DOHH2 (cell line): ENCODE results near the gene BHLHA9.

ENCODE experiments used
- H3F3A ChIP-seq: fragments of 200-600 bp; sonication (generic), shearing (Covaris generic); 2 replicates; pipeline ENCODE4 v1.6.0; 2016; ENCODE audit warnings: antibody characterized with exemption, mild to moderate bottlenecking; ENCODE audit not compliant: control insufficient read depth, insufficient read depth
- H3K27ac ChIP-seq: fragments of 200-600 bp; sonication (generic); 2 replicates; pipeline ENCODE4 v1.5.1; 2014; ENCODE audit warnings: low read depth, mild to moderate bottlenecking, low read length, moderate library complexity
- H3K27me3 ChIP-seq: fragments of 200-600 bp; sonication (generic); 2 replicates; pipeline ENCODE4 v1.6.1; 2014; ENCODE audit warnings: mild to moderate bottlenecking, low read length, mixed read lengths; ENCODE audit not compliant: control insufficient read depth
- H3K36me3 ChIP-seq: fragments of 200-600 bp; sonication (generic); 2 replicates; pipeline ENCODE4 v1.6.1; 2014; ENCODE audit warnings: mild to moderate bottlenecking, low read length, moderate library complexity, mixed read lengths; ENCODE audit not compliant: control insufficient read depth
- H3K4me1 ChIP-seq: fragments of 200-600 bp; sonication (generic); 2 replicates; pipeline ENCODE4 v1.6.1; 2014; ENCODE audit warnings: mild to moderate bottlenecking, low read length, mixed read lengths; ENCODE audit not compliant: control insufficient read depth
- H3K4me2 ChIP-seq: fragments of 200-600 bp; sonication (generic); 2 replicates; pipeline ENCODE4 v1.6.0; 2014; ENCODE audit warnings: mild to moderate bottlenecking, low read length, moderate library complexity
- H3K4me3 ChIP-seq: fragments of 200-600 bp; sonication (generic); 2 replicates; pipeline ENCODE4 v1.5.1; 2014; ENCODE audit warnings: mild to moderate bottlenecking, low read length, mixed read lengths
- H3K79me2 ChIP-seq: fragments of 200-600 bp; sonication (generic); 2 replicates; pipeline ENCODE4 v1.6.1; 2014; ENCODE audit warnings: mild to moderate bottlenecking, low read length, mixed read lengths; ENCODE audit not compliant: control insufficient read depth
- H3K9me2 ChIP-seq: fragments of 200-600 bp; sonication (generic); replicated peaks from 2 replicates; pipeline ENCODE4 v1.6.1; 2014; ENCODE audit warnings: mild to moderate bottlenecking, low read length, mixed read lengths; ENCODE audit not compliant: control insufficient read depth
- H3K9me3 ChIP-seq: fragments of 200-600 bp; sonication (generic); 2 replicates; pipeline ENCODE4 v1.6.1; 2014; ENCODE audit warnings: antibody characterized with exemption, low read length, mixed read lengths; ENCODE audit not compliant: control insufficient read depth, insufficient read depth
- H4K20me1 ChIP-seq: fragments of 200-600 bp; sonication (generic); 2 replicates; pipeline ENCODE4 v1.6.0; 2014; ENCODE audit warnings: low read depth, mild to moderate bottlenecking, antibody characterized with exemption, low read length, moderate library complexity; ENCODE audit not compliant: control insufficient read depth, insufficient read depth
- CTCF ChIP-seq: fragments of 200-600 bp; sonication (generic); IDR thresholded peaks from one replicate; pipeline ENCODE4 v1.5.1; 2014; ENCODE audit warnings: antibody characterized with exemption, mild to moderate bottlenecking, low read depth, low read length; ENCODE audit not compliant: poor library complexity, severe bottlenecking
- EZH2phosphoT487 ChIP-seq: fragments of 200-600 bp; sonication (generic); IDR thresholded peaks from 2 replicates; pipeline ENCODE4 v1.6.1; 2017; ENCODE audit warnings: borderline replicate concordance, mild to moderate bottlenecking, antibody characterized with exemption, low read length, moderate library complexity, mixed read lengths

Gene BHLHA9

GRCh38 chr17:1232331-1232730, 37.9 kb upstream of the BHLHA9 start:
- peaks cover 11% of the 10 kb centered on the region for H3K4me1 ChIP-seq
- H3K9me2 ChIP-seq: no peaks in the 10 kb centered on the region
- peaks cover 3% of the 10 kb centered on the region; the same call in 1 of the 2 replicates for H3F3A ChIP-seq
- no peak overlapping the region for H3K4me3 ChIP-seq
- H3K27ac ChIP-seq: no peak overlapping the region
- H3K27me3 ChIP-seq: peaks cover 30% of the 10 kb centered on the region
- TF ChIP-seq EZH2phosphoT487: no peak
- TF ChIP-seq CTCF: no peak
- peaks cover 7% of the 10 kb centered on the region for H4K20me1 ChIP-seq
- H3K36me3 ChIP-seq: peaks cover 10% of the 10 kb centered on the region
- peaks cover 27% of the 10 kb centered on the region for H3K79me2 ChIP-seq
- H3K4me2 ChIP-seq: no peak overlapping the region
- no peaks in the 10 kb centered on the region for H3K9me3 ChIP-seq

DNA sequence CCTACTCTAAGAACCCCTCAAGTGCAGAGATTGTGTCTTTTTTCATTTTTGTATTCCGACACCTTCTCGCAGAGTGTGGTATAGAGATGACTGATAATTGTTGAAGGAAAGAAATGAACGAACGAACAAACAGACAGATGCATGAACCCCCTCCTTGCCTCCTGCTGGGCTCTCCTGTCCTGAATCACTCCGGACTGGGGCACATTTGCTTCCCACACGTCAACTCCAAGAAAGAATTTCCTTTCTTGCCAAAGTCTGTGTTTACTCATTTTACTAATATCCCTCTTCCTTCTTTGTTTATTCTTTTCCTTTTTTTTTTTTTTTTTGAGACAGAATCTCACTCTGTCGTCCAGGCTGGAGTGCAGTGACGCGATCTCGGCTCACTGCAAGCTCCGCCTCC, 37.5 kb upstream of the BHLHA9 start:
- no peaks in the 10 kb centered on the region for H3K9me3 ChIP-seq
- peaks cover 3% of the 10 kb centered on the region for H4K20me1 ChIP-seq
- H3F3A ChIP-seq: peaks cover 3% of the 10 kb centered on the region; the same call in 1 of the 2 replicates
- no peak overlapping the region for H3K27ac ChIP-seq
- peaks cover 22% of the 10 kb centered on the region for H3K79me2 ChIP-seq
- no peak overlapping the region for H3K4me3 ChIP-seq
- H3K9me2 ChIP-seq: no peaks in the 10 kb centered on the region
- H3K4me2 ChIP-seq: no peak overlapping the region
- TF ChIP-seq CTCF (no peak), EZH2phosphoT487 (no peak)
- H3K36me3 ChIP-seq: peaks cover 5% of the 10 kb centered on the region
- H3K4me1 ChIP-seq: peaks cover 7% of the 10 kb centered on the region
- H3K27me3 ChIP-seq: peaks cover 30% of the 10 kb centered on the region

DNA sequence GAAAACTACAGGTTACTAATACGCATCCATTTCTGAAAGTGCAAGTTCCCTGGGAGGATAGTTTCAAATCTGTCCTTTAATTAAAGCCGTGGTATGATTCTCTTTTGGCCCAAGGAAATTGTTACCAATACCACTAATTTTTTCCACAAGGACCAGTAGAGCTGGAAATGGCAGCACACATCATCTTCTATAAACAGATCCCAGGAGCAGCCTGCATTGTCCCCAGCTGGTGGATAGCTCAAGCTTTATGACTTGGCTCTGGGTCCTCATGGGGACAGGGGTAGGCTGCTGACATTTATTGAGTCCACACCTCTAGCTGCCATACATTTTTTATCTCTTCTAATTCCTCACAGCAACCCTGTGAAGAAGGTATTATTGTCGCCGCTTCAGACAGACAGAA, 35.8 kb upstream of the BHLHA9 start:
- Histone ChIP-seq H3K4me1 (peaks cover 6% of the 10 kb centered on the region), H3K4me3 (no peak overlapping the region), H3F3A (peaks cover 3% of the 10 kb centered on the region; the same call in 1 of the 2 replicates), H4K20me1 (no peaks in the 10 kb centered on the region), H3K27me3 (peaks cover 33% of the 10 kb centered on the region), H3K27ac (no peak overlapping the region), H3K9me3 (no peaks in the 10 kb centered on the region), H3K79me2 (peaks cover 6% of the 10 kb centered on the region), H3K4me2 (no peak overlapping the region), H3K36me3 (no peaks in the 10 kb centered on the region), H3K9me2 (no peaks in the 10 kb centered on the region)
- TF ChIP-seq EZH2phosphoT487 (no peak), CTCF (no peak)

- Histone ChIP-seq H3K9me2 (no peaks in the 10 kb centered on the region), H3K9me3 (no peaks in the 10 kb centered on the region), H3K4me1 (no peaks in the 10 kb centered on the region), H3K79me2 (no peaks in the 10 kb centered on the region), H3K36me3 (no peaks in the 10 kb centered on the region), H3K27me3 (peaks cover 10% of the 10 kb centered on the region), H4K20me1 (no peaks in the 10 kb centered on the region), H3K27ac (no peak overlapping the region), H3K4me3 (no peak overlapping the region), H3F3A (peaks cover 2% of the 10 kb centered on the region; the same call in 1 of the 2 replicates), H3K4me2 (no peak overlapping the region)
- TF ChIP-seq CTCF (no peak), EZH2phosphoT487 (no peak)
These were observed 32.8 kb upstream of the BHLHA9 start for GRCh38 chr17:1237471-1237870.
